HEK293T (cell line): Measurements from ENCODE around the gene STX7.

ENCODE experiments used
- BHLHE40 ChIP-seq: fragments of 450-650 bp; IDR thresholded peaks from 2 replicates; pipeline ENCODE4 v1.6.1; 2016; ENCODE audit warnings: mild to moderate bottlenecking, moderate library complexity, borderline replicate concordance
- ELF4 ChIP-seq: fragments of 450-650 bp; IDR thresholded peaks from 2 replicates; pipeline ENCODE4 v1.6.1; 2017; ENCODE audit warnings: antibody characterized with exemption
- FOXA1 ChIP-seq: fragments of 450-650 bp; IDR thresholded peaks from 2 replicates; pipeline ENCODE4 v1.6.1; 2016; ENCODE audit warnings: mild to moderate bottlenecking
- FOXK2 ChIP-seq: fragments of 450-650 bp; IDR thresholded peaks from 2 replicates; pipeline ENCODE4 v1.6.1; 2016; ENCODE audit warnings: mild to moderate bottlenecking
- FOXM1 ChIP-seq: fragments of 450-650 bp; IDR thresholded peaks from 2 replicates; pipeline ENCODE4 v1.6.1; 2017; ENCODE audit warnings: mild to moderate bottlenecking, borderline replicate concordance
- PKNOX1 ChIP-seq: fragments of 450-650 bp; IDR thresholded peaks from 2 replicates; pipeline ENCODE4 v1.6.1; 2016
- SUZ12 ChIP-seq: fragments of 450-650 bp; IDR thresholded peaks from 2 replicates; pipeline ENCODE4 v1.6.1; 2016; ENCODE audit warnings: mild to moderate bottlenecking

- TF ChIP-seq SUZ12 (no peak), BHLHE40 (no peak), PKNOX1 (no peak), FOXM1 (no peak), ELF4 (no peak), FOXA1 (no peak), FOXK2 (no peak)
Observed at GRCh38 chr6:132481189-132481588, 31.7 kb downstream of the STX7 start.
